Esophagus squamous epithelium (tissue), 4 donors: ENCODE results near the gene SETD4.

Experiments
- CTCF ChIP-seq, 6 experiments: fragments of 450-650 bp in 4 of 6; fragments of 200-600 bp in 2 of 6; sonication (generic) in 2 of 6; IDR thresholded peaks; one replicate each; pipeline ENCODE4 v1.5.1; 2016 to 2019; ENCODE audit warnings: antibody characterized with exemption in 6 of 6, mild to moderate bottlenecking in 4 of 6, moderate library complexity in 4 of 6
- POLR2A ChIP-seq, 4 donors: fragments of 450-650 bp; IDR thresholded peaks; one replicate each; pipeline ENCODE4 v1.6.1; 2017; ENCODE audit warnings: antibody characterized with exemption in 4 of 4, mild to moderate bottlenecking in 4 of 4, moderate library complexity in 3 of 4

- TF ChIP-seq CTCF (IDR thresholded peaks at IDR 0.05), result no peak
- TF ChIP-seq POLR2A (IDR thresholded peaks at IDR 0.05), result no peak
Measured at GRCh38 chr21:36044056-36044455, 16.3 kb downstream of the SETD4 start.
